ENCODE data around the gene CERS6. TPM values are rescaled to one million over a fixed set of nuclear protein-coding genes. Genes with fewer than 3 reads are reported as not detected.

Gene CERS6
- total RNA-seq, 1 donor from 2014 or later: 30.8 TPM

DNA sequence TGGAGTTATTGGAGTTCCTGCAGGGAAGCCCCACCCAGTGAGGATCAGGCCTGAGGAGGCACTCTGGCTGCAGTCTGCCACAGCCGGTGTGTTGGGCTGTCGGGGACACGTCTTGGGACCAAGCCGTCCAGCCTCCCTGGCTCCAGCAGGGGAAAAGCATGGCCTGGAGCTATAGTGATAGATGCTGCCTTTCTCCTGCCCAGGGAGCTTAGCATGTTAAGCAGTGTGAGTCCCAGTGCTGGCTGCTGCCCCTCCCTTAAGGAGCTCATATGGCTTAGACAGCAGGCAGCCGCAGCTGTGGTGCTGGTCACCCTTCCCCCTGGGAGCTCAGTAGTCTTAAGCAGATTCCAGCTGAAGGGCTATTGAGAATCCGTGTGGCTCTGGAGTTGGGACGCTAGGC lies 78.9 kb downstream of the CERS6 start:
- H3K36me3 Mint-ChIP-seq (ENCODE audit: low read depth): peaks cover 4% of the 10 kb centered on the region
- H3K9me3 Mint-ChIP-seq (ENCODE audit: low read depth): peaks cover 6% of the 10 kb centered on the region
- no peak for TF ChIP-seq CTCF (IDR thresholded peaks at IDR 0.05)
- H3K27me3 Mint-ChIP-seq (ENCODE audit: low read depth): no peaks in the 10 kb centered on the region
- no peak for DNase-seq (ENCODE audit: low spot score)
- peaks cover 60% of the 10 kb centered on the region for H3K4me1 Mint-ChIP-seq (ENCODE audit: low read depth)
- no peak overlapping the region for H3K27ac Mint-ChIP-seq (ENCODE audit: unreplicated experiment)
- H3K4me3 Mint-ChIP-seq (ENCODE audit: unreplicated experiment): no peak overlapping the region

DNA sequence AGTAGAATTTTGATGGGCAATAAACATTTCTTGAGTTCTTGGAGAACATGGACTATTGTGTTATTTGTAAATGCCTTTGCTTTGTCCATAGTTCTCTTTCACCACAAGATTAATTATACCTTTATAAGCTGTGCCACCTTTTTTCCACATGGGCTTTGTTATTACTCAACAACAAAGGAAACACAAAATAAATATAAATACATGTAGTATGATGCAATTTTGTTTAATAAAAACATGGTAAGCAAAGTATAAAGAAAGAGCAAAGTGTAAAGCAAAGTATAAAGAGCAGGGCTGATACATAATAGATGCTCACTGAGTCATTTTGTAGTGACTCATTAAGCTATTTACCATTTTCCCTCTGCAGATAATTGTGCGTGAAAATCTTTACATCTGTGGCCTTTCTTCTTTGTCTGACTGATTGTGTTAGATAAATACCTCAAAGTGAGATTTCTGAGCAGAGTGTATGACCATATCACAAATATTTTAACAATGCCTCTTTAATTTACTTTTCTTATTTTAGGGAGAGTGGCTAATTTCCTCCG lies 80.9 kb downstream of the CERS6 start:
- peaks cover 47% of the 10 kb centered on the region for H3K4me1 Mint-ChIP-seq (ENCODE audit: low read depth)
- peaks cover 17% of the 10 kb centered on the region for H3K9me3 Mint-ChIP-seq (ENCODE audit: low read depth)
- no peak for DNase-seq (ENCODE audit: low spot score)
- H3K4me3 Mint-ChIP-seq (ENCODE audit: unreplicated experiment): no peak overlapping the region
- TF ChIP-seq CTCF (IDR thresholded peaks at IDR 0.05): no peak
- H3K27me3 Mint-ChIP-seq (ENCODE audit: low read depth): no peaks in the 10 kb centered on the region
- no peak overlapping the region for H3K27ac Mint-ChIP-seq (ENCODE audit: unreplicated experiment)
- peaks cover 10% of the 10 kb centered on the region for H3K36me3 Mint-ChIP-seq (ENCODE audit: low read depth)

DNA sequence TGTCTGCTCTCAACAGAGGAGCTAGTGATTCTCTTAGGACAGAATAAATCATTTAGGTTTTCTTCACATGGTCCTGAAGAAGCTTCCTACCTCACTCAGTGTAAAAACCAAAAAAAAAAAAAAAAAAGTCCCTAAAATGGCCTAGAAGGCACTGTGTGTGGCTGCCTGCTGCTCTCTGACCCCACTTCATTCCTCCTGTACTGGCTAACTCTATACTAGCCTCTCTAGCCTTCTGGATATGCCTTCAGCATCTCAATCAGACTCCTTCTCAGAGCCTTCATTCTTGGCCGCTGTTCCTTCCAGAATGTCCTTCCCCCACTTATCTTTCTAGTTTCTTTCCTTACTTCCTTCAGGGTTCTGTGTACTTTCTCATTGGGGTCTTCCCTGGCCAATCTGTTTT lies 82.1 kb downstream of the CERS6 start:
- DNase-seq (ENCODE audit: low spot score): no peak
- H3K4me1 Mint-ChIP-seq (ENCODE audit: low read depth): peaks cover 43% of the 10 kb centered on the region
- H3K36me3 Mint-ChIP-seq (ENCODE audit: low read depth): peaks cover 10% of the 10 kb centered on the region
- no peak overlapping the region for H3K27ac Mint-ChIP-seq (ENCODE audit: unreplicated experiment)
- peaks cover 17% of the 10 kb centered on the region for H3K9me3 Mint-ChIP-seq (ENCODE audit: low read depth)
- TF ChIP-seq CTCF (IDR thresholded peaks at IDR 0.05): no peak
- H3K27me3 Mint-ChIP-seq (ENCODE audit: low read depth): no peaks in the 10 kb centered on the region
- H3K4me3 Mint-ChIP-seq (ENCODE audit: unreplicated experiment): no peak overlapping the region

- Mint-ChIP-seq H3K27ac (ENCODE audit: unreplicated experiment) (no peak overlapping the region), H3K9me3 (ENCODE audit: low read depth) (peaks cover 17% of the 10 kb centered on the region), H3K27me3 (ENCODE audit: low read depth) (no peaks in the 10 kb centered on the region), H3K36me3 (ENCODE audit: low read depth) (peaks cover 10% of the 10 kb centered on the region), H3K4me1 (ENCODE audit: low read depth) (peaks cover 38% of the 10 kb centered on the region), H3K4me3 (ENCODE audit: unreplicated experiment) (no peak overlapping the region)
- no peak for TF ChIP-seq CTCF (IDR thresholded peaks at IDR 0.05)
- no peak for DNase-seq (ENCODE audit: low spot score)
These were observed 82.5 kb downstream of the CERS6 start for GRCh38 chr2:168538534-168538933.

DNA sequence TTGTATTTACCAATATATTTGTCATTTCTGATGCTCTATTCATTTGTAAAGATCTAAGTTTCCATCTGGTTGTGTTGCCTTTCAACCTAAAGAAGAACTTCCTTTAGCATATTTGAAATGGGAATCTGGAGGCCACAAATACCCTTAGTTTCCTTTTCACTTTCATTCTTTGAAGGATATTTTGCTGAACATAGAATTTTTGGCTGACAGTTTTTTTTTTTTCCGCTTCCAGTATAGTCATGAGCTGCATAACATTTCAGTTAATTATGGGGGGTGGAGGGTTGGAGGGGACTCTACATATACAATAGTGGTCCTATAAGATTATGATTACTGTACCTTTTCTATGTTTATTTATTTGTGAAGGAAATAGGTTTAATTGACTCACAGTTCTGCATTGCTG lies 83.9 kb downstream of the CERS6 start:
- no peak for TF ChIP-seq CTCF (IDR thresholded peaks at IDR 0.05)
- Mint-ChIP-seq H3K4me1 (ENCODE audit: low read depth) (peaks cover 35% of the 10 kb centered on the region), H3K27me3 (ENCODE audit: low read depth) (no peaks in the 10 kb centered on the region), H3K36me3 (ENCODE audit: low read depth) (peaks cover 10% of the 10 kb centered on the region), H3K4me3 (ENCODE audit: unreplicated experiment) (no peak overlapping the region), H3K9me3 (ENCODE audit: low read depth) (peaks cover 17% of the 10 kb centered on the region), H3K27ac (ENCODE audit: unreplicated experiment) (no peak overlapping the region)
- no peak for DNase-seq (ENCODE audit: low spot score)
